Right atrium auricular region (tissue), 2 donors: Measurements from ENCODE around the gene SCN1B. TPM values are rescaled to one million over a fixed set of nuclear protein-coding genes. Genes with fewer than 3 reads are reported as not detected.
A peak's percentile ranks its signal among the peaks of the same experiment; 100 is the strongest.

Experiments
- DNase-seq: peaks from one replicate; pipeline ENCODE4 v3.0.0-alpha.2; 2019; ENCODE audit warnings: low spot score
- H3K27ac ChIP-seq, 2 donors: fragments of 200-600 bp; sonication (generic); 1 replicate in 1 of 2; 2 replicates in 1 of 2; pipeline ENCODE4 v1.5.1; 2016 to 2019
- H3K27me3 ChIP-seq, 2 donors: fragments of 200-600 bp; sonication (generic); one replicate each; pipeline versions ENCODE4 v1.5.1 to v1.6.0; 2017 to 2019
- H3K36me3 ChIP-seq: fragments of 200-600 bp; sonication (generic); one replicate; pipeline ENCODE4 v1.5.1; 2016
- H3K4me1 ChIP-seq, 2 donors: fragments of 200-600 bp; sonication (generic); one replicate each; pipeline versions ENCODE4 v1.5.1 to v1.6.0; 2017 to 2019
- H3K4me3 ChIP-seq, 2 donors: fragments of 200-600 bp; sonication (generic); 1 replicate in 1 of 2; 2 replicates in 1 of 2; pipeline ENCODE4 v1.5.1; 2017 to 2019; ENCODE audit warnings: mild to moderate bottlenecking in 1 of 2, moderate library complexity in 1 of 2
- H3K9me3 ChIP-seq, 2 donors: fragments of 200-600 bp; sonication (generic); one replicate each; pipeline ENCODE4 v1.5.1; 2019
- CTCF ChIP-seq, 2 donors: fragments of 200-600 bp; sonication (generic); IDR thresholded peaks; one replicate each; pipeline ENCODE4 v1.5.1; 2019; ENCODE audit warnings: antibody characterized with exemption in 2 of 2
- total RNA-seq, 2 donors: library from RNA; depleted of rRNA; stranded (reverse); fragments of >200 nt; gene quantifications; one replicate each; pipeline ENCODE4 v1.1.0, GENCODE V29; 2016

Gene SCN1B
- total RNA-seq, result 100 to 1,000 TPM in 1 of 2 donors, 10 to 100 TPM in 1; 57.3 to 119 TPM

- no peak for DNase-seq
- no peaks in the 10 kb centered on the region for H3K9me3 ChIP-seq
- peaks cover 37% of the 10 kb centered on the region for H3K36me3 ChIP-seq
- peak within 1 kb of the TSS; percentile 72 to 93 for H3K27ac ChIP-seq
- peak within 1 kb of the TSS; percentile 60 to 66 for H3K4me3 ChIP-seq
- H3K27me3 ChIP-seq, result no peaks in the 10 kb centered on the region
- no peak for TF ChIP-seq CTCF (IDR thresholded peaks at IDR 0.05)
- peaks cover 0 to 20% of the 10 kb centered on the region in 2 donors for H3K4me1 ChIP-seq
These were observed at the start of gene SCN1B for GRCh38 chr19:35030257-35031071. Gene SCN1B (plus strand): TSS chr19:35030470. CDS start chr19:35030821, 351 bp downstream.

GRCh38 chr19:34982275-34982674 lies 48.0 kb upstream of the SCN1B start:
- DNase-seq, result no peak
- H3K4me1 ChIP-seq, result peaks cover 0 to 14% of the 10 kb centered on the region in 2 donors
- no peak for TF ChIP-seq CTCF (IDR thresholded peaks at IDR 0.05)
- H3K36me3 ChIP-seq, result no peaks in the 10 kb centered on the region
- H3K27me3 ChIP-seq, result no peaks in the 10 kb centered on the region
- peaks cover 0 to under 1% of the 10 kb centered on the region in 2 donors for H3K9me3 ChIP-seq
- no peak overlapping the region for H3K27ac ChIP-seq
- H3K4me3 ChIP-seq, result no peak overlapping the region

DNA sequence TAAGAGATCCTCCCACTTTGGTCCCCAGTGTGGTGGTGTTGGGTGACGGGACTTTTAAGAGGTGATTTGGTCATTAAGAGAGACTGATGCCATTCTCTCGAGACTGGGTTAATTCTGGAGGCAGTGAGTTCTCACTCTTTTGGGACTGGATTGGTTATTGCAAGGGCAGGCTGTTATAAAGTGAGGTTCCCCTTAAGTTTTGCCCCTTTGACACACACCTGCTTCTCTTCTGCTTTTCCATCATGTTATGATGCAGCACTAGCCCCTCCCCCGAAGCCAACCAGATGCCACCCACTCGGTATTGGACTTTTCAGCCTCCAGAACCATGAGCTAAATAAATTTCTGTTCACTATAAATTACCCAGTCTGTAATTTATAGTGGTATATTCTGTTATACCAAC lies 46.5 kb upstream of the SCN1B start:
- no peaks in the 10 kb centered on the region for H3K9me3 ChIP-seq
- no peak for DNase-seq
- no peak overlapping the region for H3K27ac ChIP-seq
- H3K27me3 ChIP-seq, result no peaks in the 10 kb centered on the region
- H3K4me3 ChIP-seq, result no peak overlapping the region
- no peaks in the 10 kb centered on the region for H3K36me3 ChIP-seq
- H3K4me1 ChIP-seq, result peaks cover 0 to 14% of the 10 kb centered on the region in 2 donors
- no peak for TF ChIP-seq CTCF (IDR thresholded peaks at IDR 0.05)

GRCh38 chr19:34984287-34984686 lies 46.0 kb upstream of the SCN1B start:
- H3K36me3 ChIP-seq, result no peaks in the 10 kb centered on the region
- H3K4me3 ChIP-seq, result no peak overlapping the region
- no peak for DNase-seq
- TF ChIP-seq CTCF (IDR thresholded peaks at IDR 0.05), result no peak
- H3K9me3 ChIP-seq, result no peaks in the 10 kb centered on the region
- no peak overlapping the region for H3K27ac ChIP-seq
- peaks cover 0 to 14% of the 10 kb centered on the region in 2 donors for H3K4me1 ChIP-seq
- H3K27me3 ChIP-seq, result no peaks in the 10 kb centered on the region

DNA sequence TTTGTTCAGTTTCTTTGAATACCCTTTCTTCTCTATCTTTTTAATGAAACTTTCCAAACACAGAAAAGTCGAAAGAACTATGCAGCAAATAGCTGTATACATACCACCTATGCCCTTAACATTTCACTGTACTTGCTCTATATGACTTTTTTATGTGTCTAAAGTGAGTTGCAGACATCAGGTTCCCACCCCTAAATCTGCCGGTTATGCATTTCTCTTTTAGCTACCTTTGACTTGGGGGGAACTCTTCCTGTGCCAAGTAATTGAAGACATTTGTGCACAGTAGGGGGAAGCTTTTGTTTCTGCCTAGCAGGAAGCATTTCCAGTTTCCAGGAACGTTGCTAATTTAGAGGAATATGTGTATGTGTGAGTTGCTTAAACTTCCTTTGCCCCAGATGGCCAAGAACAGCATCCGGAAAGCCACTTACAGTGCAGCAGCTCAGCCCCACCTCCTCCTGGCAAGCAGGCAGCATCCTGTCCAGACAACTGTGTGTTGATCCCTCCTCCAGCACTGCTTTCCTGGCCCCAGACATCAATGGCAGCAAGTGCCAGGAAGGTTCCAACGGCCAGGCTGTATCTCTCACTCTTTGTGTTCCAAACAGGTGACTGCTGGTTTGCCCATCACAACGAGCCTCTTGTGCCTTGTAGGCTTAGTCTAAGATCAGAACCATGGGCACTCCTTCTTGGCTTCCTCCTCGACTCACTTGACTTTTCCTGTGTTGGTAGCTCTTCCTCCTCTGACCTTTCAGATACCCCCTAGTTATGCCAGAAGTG lies 44.8 kb upstream of the SCN1B start:
- Histone ChIP-seq H3K4me3 (no peak overlapping the region), H3K9me3 (no peaks in the 10 kb centered on the region), H3K36me3 (no peaks in the 10 kb centered on the region), H3K27ac (peak overlapping the region in 1 of 2 donors; percentile 38), H3K27me3 (no peaks in the 10 kb centered on the region), H3K4me1 (peaks cover 0 to 14% of the 10 kb centered on the region in 2 donors)
- no peak for TF ChIP-seq CTCF (IDR thresholded peaks at IDR 0.05)
- DNase-seq, result peak; percentile 72
